Panc1 (cell line): ENCODE data around the gene FOSB. TPM values are rescaled to one million over a fixed set of nuclear protein-coding genes. Genes with fewer than 3 reads are reported as not detected.

ENCODE experiments used
- ATAC-seq: fragments of 200-7000 bp; cut with Tn5 transposase; 2 replicates; pipeline ENCODE4 v1.9.1; 2020; ENCODE audit warnings: mild to moderate bottlenecking, moderate library complexity
- BruUV-seq: library from RNA; stranded (reverse); fragments of 400-500 nt; replicated peaks from 2 replicates; lab custom pipeline; 2021; lab: Mats Ljungman, UMichigan
- CTCF ChIA-PET: fragments of 300-600 bp; sonication (Branson Sonifier 250); formaldehyde crosslinking; loops from one replicate; lab custom pipeline; 2022; ENCODE audit warnings: antibody characterized with exemption; lab: Charles Lee
- POLR2A ChIA-PET: fragments of 300-600 bp; sonication (Branson Sonifier 250); formaldehyde crosslinking; loops from one replicate; lab custom pipeline; 2022; ENCODE audit warnings: antibody characterized with exemption; lab: Charles Lee
- DNase-seq: peaks from one replicate; pipeline ENCODE4 v3.0.0-alpha.2; 2010; ENCODE audit warnings: low read depth, low spot score
- H3K27ac ChIP-seq: 2 replicates; pipeline ENCODE4 v1.5.1; 2011; ENCODE audit warnings: mild to moderate bottlenecking, low read length, inconsistent platforms
- H3K27me3 ChIP-seq: fragments of 200-500 bp; sonication (Bioruptor generic); 2 replicates; pipeline ENCODE4 v1.6.0; 2014; ENCODE audit warnings: low read length, inconsistent platforms; ENCODE audit not compliant: control insufficient read depth, insufficient read depth
- H3K36me3 ChIP-seq: fragments of 200-500 bp; sonication (Bioruptor generic); 2 replicates; pipeline ENCODE4 v1.5.1; 2014; ENCODE audit warnings: inconsistent platforms, mild to moderate bottlenecking, low read length, moderate library complexity; ENCODE audit not compliant: control insufficient read depth, insufficient read depth
- H3K4me1 ChIP-seq: 2 replicates; pipeline ENCODE4 v1.5.1; 2011; ENCODE audit warnings: inconsistent platforms, mild to moderate bottlenecking, low read length, moderate library complexity; ENCODE audit not compliant: control insufficient read depth, insufficient read depth
- H3K4me3 ChIP-seq, 2 experiments: 2 replicates each; pipeline ENCODE4 v1.5.1; 2011 to 2012; ENCODE audit warnings: low read depth in 2 of 2, low read length in 2 of 2, mild to moderate bottlenecking in 2 of 2, inconsistent platforms in 1 of 2, moderate library complexity in 1 of 2
- H3K9me3 ChIP-seq: fragments of 200-500 bp; sonication (Bioruptor generic); 2 replicates; pipeline ENCODE4 v1.5.1; 2014; ENCODE audit warnings: low read depth, mild to moderate bottlenecking, inconsistent platforms, low read length, moderate library complexity; ENCODE audit not compliant: control insufficient read depth, insufficient read depth
- POLR2AphosphoS5 ChIP-seq: IDR thresholded peaks from 2 replicates; pipeline ENCODE4 v1.6.1; 2012; ENCODE audit warnings: mild to moderate bottlenecking, low read depth, low read length, moderate library complexity
- REST ChIP-seq, 2 experiments: IDR thresholded peaks; 2 replicates each; pipeline ENCODE4 v1.6.1; 2011 to 2012; ENCODE audit warnings: low read depth in 2 of 2, control low read depth in 1 of 2, low read length in 1 of 2, mild to moderate bottlenecking in 1 of 2, moderate library complexity in 1 of 2; ENCODE audit not compliant: insufficient read depth in 1 of 2
- SIN3A ChIP-seq: IDR thresholded peaks from 2 replicates; pipeline ENCODE4 v1.6.1; 2012; ENCODE audit warnings: low read depth, mild to moderate bottlenecking, low read length, moderate library complexity, borderline replicate concordance; ENCODE audit not compliant: insufficient read depth
- TCF7L2 ChIP-seq: IDR thresholded peaks from 2 replicates; pipeline ENCODE4 v1.6.1; 2011; ENCODE audit warnings: mild to moderate bottlenecking, low read depth, low read length, inconsistent platforms
- in situ Hi-C: cut with HindIII; loops from 2 replicates; pipeline ENCODE4 v1.10.0; 2016; ENCODE audit warnings: low sequenced_read_pairs, low pct_unique_long_range_greater_than_20kb
- intact Hi-C: fragments of 100-400 bp; cut with micrococcal nuclease; formaldehyde crosslinking; loops from one replicate; pipeline ENCODE4 v1.10.0; 2022; ENCODE audit not compliant: unreplicated experiment
- total RNA-seq: library from RNA; stranded (reverse); gene quantifications from one replicate; pipeline ENCODE4 v1.2.1, GENCODE V29; 2021; ENCODE audit not compliant: unreplicated experiment
- TF ChIP-seq, protein P1 (sequence below): fragments of 450-650 bp; IDR thresholded peaks from 2 replicates; pipeline ENCODE4 v1.5.1; 2017; ENCODE audit warnings: mild to moderate bottlenecking

Gene FOSB
- total RNA-seq, 1 experiment from 2014 or later = 13.4 TPM

DNA sequence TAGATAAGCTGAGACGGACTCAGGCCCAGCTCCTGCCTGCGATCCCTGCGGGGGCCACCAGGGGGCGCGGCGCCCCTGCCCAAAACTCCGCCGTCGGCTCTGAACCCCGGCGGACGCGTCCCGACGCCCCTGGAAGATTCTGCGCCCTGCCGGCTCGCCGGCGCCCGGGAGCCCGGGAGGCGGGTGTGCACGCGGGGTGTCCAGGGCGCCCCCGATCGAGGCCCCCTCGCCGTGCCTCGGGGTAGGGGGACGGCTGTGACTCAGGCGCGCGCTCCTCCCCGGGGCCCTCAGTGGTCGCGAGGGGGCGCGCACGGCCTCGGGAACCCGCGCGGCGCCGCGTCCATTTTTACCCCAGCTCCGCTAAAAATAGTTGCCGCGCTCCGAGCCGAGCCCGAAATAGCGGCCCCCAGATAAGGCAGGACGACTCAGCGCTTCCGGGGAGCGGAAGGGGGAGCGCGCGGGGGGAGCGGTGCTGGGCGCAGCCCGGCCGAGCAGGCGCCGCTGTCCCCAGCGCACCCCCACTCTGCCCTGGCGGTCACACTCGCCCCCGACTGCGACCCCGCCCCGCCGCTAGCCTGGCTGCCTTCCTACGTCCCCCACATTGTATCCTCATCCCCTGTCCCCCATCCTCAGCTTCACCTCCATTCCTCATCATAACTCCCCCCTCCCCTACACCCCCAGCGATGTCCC lies 28.1 kb upstream of the FOSB start:
- in situ Hi-C loops (no loop called here), intact Hi-C loops (loop anchor here (2.0 kb wide), 1 partner anchor 39 kb away; no protein-coding TSS in a partner anchor)
- peaks cover 8% of the 10 kb centered on the region for H3K4me1 ChIP-seq
- ATAC-seq (peak; percentile 62), DNase-seq (no peak)
- H3K4me3 ChIP-seq = peak overlapping the region; percentile 42 to 59
- no peaks in the 10 kb centered on the region for H3K36me3 ChIP-seq
- POLR2A ChIA-PET = interaction anchor here (0.6 to 0.9 kb wide), 2 partner anchors 29 to 31 kb away, joined by 3 to 4 read pairs; no protein-coding TSS in a partner anchor
- no peaks in the 10 kb centered on the region for H3K9me3 ChIP-seq
- no peaks in the 10 kb centered on the region for H3K27me3 ChIP-seq
- TF ChIP-seq, protein P1, sequence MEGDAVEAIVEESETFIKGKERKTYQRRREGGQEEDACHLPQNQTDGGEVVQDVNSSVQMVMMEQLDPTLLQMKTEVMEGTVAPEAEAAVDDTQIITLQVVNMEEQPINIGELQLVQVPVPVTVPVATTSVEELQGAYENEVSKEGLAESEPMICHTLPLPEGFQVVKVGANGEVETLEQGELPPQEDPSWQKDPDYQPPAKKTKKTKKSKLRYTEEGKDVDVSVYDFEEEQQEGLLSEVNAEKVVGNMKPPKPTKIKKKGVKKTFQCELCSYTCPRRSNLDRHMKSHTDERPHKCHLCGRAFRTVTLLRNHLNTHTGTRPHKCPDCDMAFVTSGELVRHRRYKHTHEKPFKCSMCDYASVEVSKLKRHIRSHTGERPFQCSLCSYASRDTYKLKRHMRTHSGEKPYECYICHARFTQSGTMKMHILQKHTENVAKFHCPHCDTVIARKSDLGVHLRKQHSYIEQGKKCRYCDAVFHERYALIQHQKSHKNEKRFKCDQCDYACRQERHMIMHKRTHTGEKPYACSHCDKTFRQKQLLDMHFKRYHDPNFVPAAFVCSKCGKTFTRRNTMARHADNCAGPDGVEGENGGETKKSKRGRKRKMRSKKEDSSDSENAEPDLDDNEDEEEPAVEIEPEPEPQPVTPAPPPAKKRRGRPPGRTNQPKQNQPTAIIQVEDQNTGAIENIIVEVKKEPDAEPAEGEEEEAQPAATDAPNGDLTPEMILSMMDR = peak; percentile 98
- TF ChIP-seq SIN3A = no peak
- H3K27ac ChIP-seq = 0 out of 2 replicates have a peak overlapping the region, but pooled peaks have one; percentile 39
- no TSS peak for BruUV-seq
- CTCF ChIA-PET = interaction anchor here (0.6 to 1.9 kb wide), 6 partner anchors 29 to 204 kb away, joined by 3 to 31 read pairs (median 4); no protein-coding TSS in a partner anchor

DNA sequence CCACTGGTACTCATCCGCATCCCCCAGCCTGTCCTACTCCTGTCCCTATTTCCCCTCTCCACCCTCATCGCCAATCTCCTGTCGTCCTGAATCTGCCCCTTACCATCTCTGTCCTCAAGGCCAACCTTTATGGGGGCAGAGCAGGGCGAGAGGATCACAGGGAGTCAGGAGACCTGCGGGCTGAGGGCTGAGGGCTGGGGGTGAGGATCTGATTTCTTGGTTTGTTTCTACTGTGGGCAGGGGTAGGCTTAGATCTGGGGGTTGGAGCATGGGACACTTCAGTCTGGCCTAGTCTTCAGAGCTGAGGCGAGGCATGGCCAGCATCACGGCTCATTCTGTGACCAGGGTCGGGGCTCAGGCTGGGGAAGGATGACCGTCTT lies 27.5 kb upstream of the FOSB start:
- intact Hi-C loops = no loop called here
- peak overlapping the region; percentile 59; the same call in 1 of the 2 replicates for H3K27ac ChIP-seq
- peaks cover 8% of the 10 kb centered on the region for H3K4me1 ChIP-seq
- TF ChIP-seq REST (IDR thresholded peaks at IDR 0.05; ENCODE audit: insufficient read depth in 1 of 2, low read depth in 2 of 2, low read length in 1 of 2) = no peak
- no peak for TF ChIP-seq SIN3A
- no peak for TF ChIP-seq POLR2AphosphoS5
- no peak for TF ChIP-seq TCF7L2
- TF ChIP-seq, protein P1 = no peak
- CTCF ChIA-PET = interaction anchor here (0.6 to 1.9 kb wide), 4 partner anchors 38 to 66 kb away, joined by 4 to 31 read pairs (median 6); no protein-coding TSS in a partner anchor
- H3K36me3 ChIP-seq = no peaks in the 10 kb centered on the region
- in situ Hi-C loops = no loop called here
- no peaks in the 10 kb centered on the region for H3K27me3 ChIP-seq
- no peak for DNase-seq
- POLR2A ChIA-PET = interaction anchor here (0.6 to 1.0 kb wide), 2 partner anchors 28 to 36 kb away, joined by 3 to 4 read pairs; no protein-coding TSS in a partner anchor
- no TSS peak for BruUV-seq
- peak overlapping the region; percentile 42 to 59 for H3K4me3 ChIP-seq
- ATAC-seq = no peak
- no peaks in the 10 kb centered on the region for H3K9me3 ChIP-seq
